Lower lobe of right lung (tissue), 2 donors: ENCODE data around the gene DDX39A. TPM values are rescaled to one million over a fixed set of nuclear protein-coding genes. Genes with fewer than 3 reads are reported as not detected.

ENCODE experiments used
- ATAC-seq, 2 donors: fragments of 200-7000 bp; cut with Tn5 transposase; one replicate each; pipeline ENCODE4 v1.9.1; 2020 to 2022; ENCODE audit warnings: mild to moderate bottlenecking in 2 of 2, moderate library complexity in 2 of 2
- DNase-seq: peaks from one replicate; pipeline ENCODE4 v3.0.0-alpha.2; 2020
- H3K27ac ChIP-seq: fragments of 200-600 bp; one replicate; pipeline ENCODE4 v1.8.0; 2022
- H3K27me3 ChIP-seq: fragments of 200-600 bp; one replicate; pipeline ENCODE4 v1.8.0; 2022; ENCODE audit warnings: low read depth
- H3K36me3 ChIP-seq: fragments of 200-600 bp; one replicate; pipeline ENCODE4 v1.8.0; 2022; ENCODE audit warnings: mild to moderate bottlenecking
- H3K4me1 ChIP-seq: fragments of 200-600 bp; one replicate; pipeline ENCODE4 v1.8.0; 2022
- H3K4me3 ChIP-seq: fragments of 200-600 bp; one replicate; pipeline ENCODE4 v1.8.0; 2022; ENCODE audit warnings: mild to moderate bottlenecking
- H3K9me3 ChIP-seq: fragments of 200-600 bp; one replicate; pipeline ENCODE4 v1.8.0; 2022
- intact Hi-C: fragments of 100-400 bp; cut with DNase I; formaldehyde crosslinking; loops from one replicate; pipeline ENCODE4 v1.11.0; 2022
- total RNA-seq: library from RNA; stranded (reverse); fragmentation: NEBNext Ultra II Directional; extraction: Animal tissue kit (Norgen Biotek cat#: 25700); gene quantifications from one replicate; pipeline ENCODE4 v1.2.1, GENCODE V29; 2021
- TF ChIP-seq, protein P1 (sequence below): fragments of 200-600 bp; IDR thresholded peaks from one replicate; pipeline ENCODE4 v1.8.0; 2022; ENCODE audit warnings: antibody characterized with exemption, mild to moderate bottlenecking
- donor health status: DM: no; HTN: yes; CAD: no; lungs with severe emphysema.

The DDX39A gene
- total RNA-seq, 1 donor from 2014 or later: 59.3 TPM

DNA sequence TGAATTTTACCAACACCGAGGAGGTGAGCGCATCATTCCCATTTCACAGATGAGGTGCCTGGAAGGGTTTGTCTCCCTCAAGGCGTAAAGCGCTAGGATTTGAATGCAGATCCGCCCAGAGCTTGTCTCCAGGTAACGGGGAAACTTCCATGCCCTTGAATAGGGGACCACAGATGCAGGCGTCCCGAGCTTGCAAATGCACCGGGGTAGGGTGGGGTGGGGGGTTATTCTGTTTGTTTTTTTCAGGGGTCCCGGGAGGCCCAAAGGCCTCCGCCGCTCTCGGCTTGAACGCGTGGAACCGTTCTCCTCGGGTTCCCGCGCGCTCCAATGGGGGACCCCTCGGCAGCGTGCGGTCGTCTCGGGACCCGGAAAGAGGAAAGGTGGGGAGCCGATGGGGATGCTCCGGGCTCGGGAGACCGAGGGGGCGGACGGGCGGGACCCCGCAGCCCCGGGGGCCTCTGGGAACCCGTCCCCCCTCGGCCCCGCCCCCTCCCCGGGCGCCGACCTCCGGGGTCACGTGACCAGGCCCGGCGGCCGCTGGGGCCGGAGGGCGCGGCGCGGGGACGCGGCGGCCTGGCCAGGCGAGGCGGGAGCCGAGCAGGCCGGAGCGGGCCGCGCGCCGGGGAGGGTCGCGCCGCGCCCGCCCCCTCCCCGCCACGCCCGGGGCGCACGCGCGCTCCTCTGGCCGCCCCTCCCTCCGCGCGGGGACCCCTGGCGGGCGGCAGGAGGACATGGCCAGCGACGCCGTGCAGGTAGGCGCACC lies 13.8 kb upstream of the DDX39A start, which contains the start of gene PKN1:
Gene PKN1, plus strand, starts transcription at position 516 of the 763 bp plus-strand sequence. Its CDS starts 216 bp downstream, at position 732.
- ATAC-seq (peak; percentile 68 to 76), DNase-seq (peak; percentile 70)
- H3K27me3 ChIP-seq: no peaks in the 10 kb centered on the region
- peaks cover 11% of the 10 kb centered on the region for H3K36me3 ChIP-seq
- peaks cover 57% of the 10 kb centered on the region for H3K4me1 ChIP-seq
- TF ChIP-seq, protein P1, sequence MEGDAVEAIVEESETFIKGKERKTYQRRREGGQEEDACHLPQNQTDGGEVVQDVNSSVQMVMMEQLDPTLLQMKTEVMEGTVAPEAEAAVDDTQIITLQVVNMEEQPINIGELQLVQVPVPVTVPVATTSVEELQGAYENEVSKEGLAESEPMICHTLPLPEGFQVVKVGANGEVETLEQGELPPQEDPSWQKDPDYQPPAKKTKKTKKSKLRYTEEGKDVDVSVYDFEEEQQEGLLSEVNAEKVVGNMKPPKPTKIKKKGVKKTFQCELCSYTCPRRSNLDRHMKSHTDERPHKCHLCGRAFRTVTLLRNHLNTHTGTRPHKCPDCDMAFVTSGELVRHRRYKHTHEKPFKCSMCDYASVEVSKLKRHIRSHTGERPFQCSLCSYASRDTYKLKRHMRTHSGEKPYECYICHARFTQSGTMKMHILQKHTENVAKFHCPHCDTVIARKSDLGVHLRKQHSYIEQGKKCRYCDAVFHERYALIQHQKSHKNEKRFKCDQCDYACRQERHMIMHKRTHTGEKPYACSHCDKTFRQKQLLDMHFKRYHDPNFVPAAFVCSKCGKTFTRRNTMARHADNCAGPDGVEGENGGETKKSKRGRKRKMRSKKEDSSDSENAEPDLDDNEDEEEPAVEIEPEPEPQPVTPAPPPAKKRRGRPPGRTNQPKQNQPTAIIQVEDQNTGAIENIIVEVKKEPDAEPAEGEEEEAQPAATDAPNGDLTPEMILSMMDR: no peak
- intact Hi-C loops: no loop called here
- peak within 1 kb of the TSS; percentile 90 for H3K27ac ChIP-seq
- peak within 1 kb of the TSS; percentile 95 for H3K4me3 ChIP-seq
- H3K9me3 ChIP-seq: no peaks in the 10 kb centered on the region

DNA sequence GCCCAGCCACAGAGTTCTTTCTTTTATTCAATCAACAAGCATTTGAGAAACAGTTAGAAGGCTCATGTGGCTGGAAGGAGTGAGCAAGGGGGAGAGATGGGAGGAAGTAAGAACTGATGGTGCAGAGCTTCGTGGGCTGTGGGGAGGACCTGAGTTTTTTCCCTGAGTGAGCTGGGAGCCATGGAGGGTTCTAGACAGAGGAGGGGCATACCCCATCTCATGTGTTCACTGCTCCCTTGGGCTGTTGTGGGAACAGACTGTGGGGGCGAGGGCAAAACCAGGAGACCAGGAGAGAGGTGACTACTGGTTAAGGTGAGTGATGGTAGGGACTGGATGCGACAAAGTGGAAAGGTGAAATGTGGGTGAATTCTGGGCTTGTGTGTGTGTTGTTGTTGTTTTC lies 11.6 kb upstream of the DDX39A start:
- TF ChIP-seq, protein P1: no peak
- ATAC-seq (no peak), DNase-seq (no peak)
- H3K36me3 ChIP-seq: peaks cover 2% of the 10 kb centered on the region
- no peaks in the 10 kb centered on the region for H3K9me3 ChIP-seq
- H3K27me3 ChIP-seq: no peaks in the 10 kb centered on the region
- peaks cover 35% of the 10 kb centered on the region for H3K4me1 ChIP-seq
- H3K4me3 ChIP-seq: no peak overlapping the region
- intact Hi-C loops: no loop called here
- H3K27ac ChIP-seq: no peak overlapping the region

DNA sequence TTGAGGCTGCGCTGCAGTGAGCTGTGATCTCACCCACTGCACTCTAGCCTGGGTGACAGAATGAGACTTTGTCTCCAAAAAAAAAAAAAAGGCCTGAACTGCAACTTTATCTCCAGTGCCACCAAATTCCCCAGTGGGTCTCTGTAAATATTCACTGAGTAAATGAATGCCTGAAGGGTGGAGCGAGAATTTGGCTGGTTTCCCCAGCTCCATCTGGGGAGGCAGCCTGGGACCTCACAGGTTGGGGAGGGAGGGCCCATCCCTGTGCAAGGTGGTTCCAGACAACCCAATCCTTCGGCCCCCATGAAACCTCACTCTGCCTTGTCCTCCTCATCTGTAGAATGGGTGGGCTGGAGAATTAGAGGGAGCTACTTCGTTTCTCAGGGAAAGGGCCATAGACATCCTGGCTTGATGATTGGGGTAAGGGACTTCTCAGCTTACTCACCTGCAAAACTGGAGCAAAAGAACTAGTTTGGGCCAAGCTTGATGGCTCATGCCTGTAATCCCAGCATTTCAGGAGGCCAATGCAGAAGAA lies 9.8 kb upstream of the DDX39A start:
- intact Hi-C loops: no loop called here
- Histone ChIP-seq H3K4me3 (no peak overlapping the region), H3K27ac (no peak overlapping the region), H3K27me3 (no peaks in the 10 kb centered on the region), H3K36me3 (no peaks in the 10 kb centered on the region), H3K4me1 (peaks cover 17% of the 10 kb centered on the region), H3K9me3 (no peaks in the 10 kb centered on the region)
- no peak for DNase-seq
- ATAC-seq: no peak
- TF ChIP-seq, protein P1: no peak

DNA sequence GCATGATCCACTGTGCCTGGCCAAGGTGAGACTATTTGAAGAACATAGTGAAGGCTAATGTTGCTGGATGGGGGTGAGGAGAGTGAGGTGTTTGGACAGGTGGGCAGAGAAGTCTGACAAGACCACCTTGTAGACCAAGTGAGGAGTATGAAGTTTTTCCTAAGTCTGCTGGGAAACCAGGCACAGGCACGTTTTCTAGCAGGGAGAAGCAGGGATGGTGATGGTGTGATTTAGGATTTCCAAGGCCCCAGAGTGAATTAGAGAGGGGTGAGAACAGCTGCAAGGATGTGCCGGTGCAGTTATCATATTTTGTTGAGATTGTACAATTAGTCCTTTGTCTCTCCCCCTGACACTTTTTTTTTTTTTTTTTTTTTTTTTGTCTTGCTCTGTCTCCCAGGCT lies 8.3 kb upstream of the DDX39A start:
- no peak for DNase-seq
- H3K36me3 ChIP-seq: no peaks in the 10 kb centered on the region
- peaks cover 10% of the 10 kb centered on the region for H3K4me1 ChIP-seq
- H3K27ac ChIP-seq: no peak overlapping the region
- no peak overlapping the region for H3K4me3 ChIP-seq
- no peak for ATAC-seq
- H3K9me3 ChIP-seq: no peaks in the 10 kb centered on the region
- intact Hi-C loops: no loop called here
- TF ChIP-seq, protein P1: no peak
- no peaks in the 10 kb centered on the region for H3K27me3 ChIP-seq

DNA sequence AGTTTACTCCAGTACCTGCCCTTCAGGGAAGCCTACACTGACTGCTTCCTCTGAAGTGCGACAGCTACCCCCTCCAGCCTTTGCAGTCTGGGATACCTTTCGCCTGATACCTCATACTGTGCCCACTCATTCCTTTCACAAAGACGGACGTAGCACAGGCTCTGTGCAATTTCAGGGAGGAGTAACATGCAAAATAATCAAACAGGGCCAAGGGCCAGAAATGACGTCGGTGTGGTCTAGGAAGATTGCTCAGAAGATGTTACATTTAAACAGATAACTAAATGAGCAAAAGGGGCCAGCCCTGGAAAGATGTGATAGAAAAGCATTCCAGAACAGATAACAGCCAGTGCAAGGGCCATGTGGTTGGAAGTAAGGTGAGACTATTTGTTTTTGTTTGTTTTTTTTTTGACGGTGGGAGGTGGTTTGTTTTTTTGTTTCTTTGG lies 6.6 kb upstream of the DDX39A start:
- Histone ChIP-seq H3K27ac (no peak overlapping the region), H3K36me3 (no peaks in the 10 kb centered on the region), H3K9me3 (no peaks in the 10 kb centered on the region), H3K4me3 (no peak overlapping the region), H3K27me3 (no peaks in the 10 kb centered on the region), H3K4me1 (no peaks in the 10 kb centered on the region)
- TF ChIP-seq, protein P1: no peak
- ATAC-seq (no peak), DNase-seq (no peak)
- intact Hi-C loops: no loop called here
